Endodermal cell (in vitro differentiated cells): Measurements from ENCODE around the gene R3HCC1L. TPM values are rescaled to one million over a fixed set of nuclear protein-coding genes. Genes with fewer than 3 reads are reported as not detected.

Experiments used
- DNase-seq: peaks from one replicate; pipeline ENCODE4 v3.0.0-alpha.2; 2017
- H3K27ac ChIP-seq: 2 replicates; pipeline ENCODE4 v1.5.1; 2013; ENCODE audit warnings: mild to moderate bottlenecking, low read depth, low read length, moderate library complexity
- H3K27me3 ChIP-seq: 2 replicates; pipeline ENCODE4 v1.6.1; 2013; ENCODE audit warnings: mild to moderate bottlenecking, low read length, moderate library complexity; ENCODE audit not compliant: insufficient read depth, control insufficient read depth, poor library complexity, severe bottlenecking
- H3K36me3 ChIP-seq: 2 replicates; pipeline ENCODE4 v1.7.0; 2013; ENCODE audit warnings: mild to moderate bottlenecking, low read length, moderate library complexity; ENCODE audit not compliant: control insufficient read depth, insufficient read depth
- H3K4me1 ChIP-seq: one replicate; pipeline ENCODE4 v1.7.0; 2013; ENCODE audit warnings: low read length; ENCODE audit not compliant: control insufficient read depth, insufficient read depth
- H3K4me3 ChIP-seq: 2 replicates; pipeline ENCODE4 v1.5.1; 2013; ENCODE audit warnings: mild to moderate bottlenecking, low read length, moderate library complexity
- H3K9ac ChIP-seq: 2 replicates; pipeline ENCODE4 v1.6.1; 2013; ENCODE audit warnings: mild to moderate bottlenecking, low read length, moderate library complexity; ENCODE audit not compliant: poor library complexity, severe bottlenecking; ENCODE audit errors: extremely low read depth
- H3K9me3 ChIP-seq: 2 replicates; pipeline ENCODE4 v1.6.1; 2013; ENCODE audit warnings: mild to moderate bottlenecking, low read length, moderate library complexity; ENCODE audit not compliant: control insufficient read depth
- H3K27ac Mint-ChIP-seq: 2 replicates; pipeline ENCODE4 v1.8.0; 2020; ENCODE audit warnings: mixed read lengths
- H3K27me3 Mint-ChIP-seq: 2 replicates; pipeline ENCODE4 v1.8.0; 2021; ENCODE audit warnings: mild to moderate bottlenecking, mixed read lengths; ENCODE audit not compliant: insufficient read depth
- H3K36me3 Mint-ChIP-seq: 2 replicates; pipeline ENCODE4 v1.8.0; 2020; ENCODE audit warnings: low read depth, mixed read lengths
- H3K4me1 Mint-ChIP-seq: 2 replicates; pipeline ENCODE4 v1.8.0; 2020; ENCODE audit warnings: mixed read lengths
- H3K4me3 Mint-ChIP-seq: 2 replicates; pipeline ENCODE4 v1.8.0; 2020; ENCODE audit warnings: mild to moderate bottlenecking, moderate library complexity, mixed read lengths
- H3K9me3 Mint-ChIP-seq: 2 replicates; pipeline ENCODE4 v1.8.0; 2020; ENCODE audit warnings: mild to moderate bottlenecking, mixed read lengths
- CTCF ChIP-seq: fragments of 200-600 bp; sonication (generic); conservative IDR thresholded peaks from 2 replicates; pipeline ENCODE4 v1.5.0; 2021; ENCODE audit warnings: antibody characterized with exemption, mild to moderate bottlenecking
- WGBS, 2 experiments: methylation state at CpG; one replicate each; pipeline versions ENCODE4 v1.1.5 to v1.1.7; 2013; ENCODE audit warnings: missing lambda C conversion rate in 2 of 2, mixed read lengths in 1 of 2; ENCODE audit not compliant: insufficient coverage in 1 of 2, insufficient read length in 1 of 2; 5-methylcytosine and 5-hydroxymethylcytosine counted together
- total RNA-seq, 2 donors: library from RNA; stranded (reverse); fragmentation: NEBNext Ultra II Directional in 1 of 2; extraction: Animal tissue kit (Norgen Biotek cat#: 25700) in 1 of 2; gene quantifications; 2 replicates in 1 of 2; 3 replicates in 1 of 2; pipeline ENCODE4 v1.2.1, GENCODE V29; 2021

Gene R3HCC1L
- total RNA-seq, 2 donors from 2014 or later, result 16.1 to 18.1 TPM

GRCh38 chr10:98255146-98255877, 120.9 kb downstream of the R3HCC1L start:
- Mint-ChIP-seq H3K27ac (no peak overlapping the region), H3K4me1 (peaks cover 5% of the 10 kb centered on the region), H3K9me3 (no peaks in the 10 kb centered on the region), H3K27me3 (no peaks in the 10 kb centered on the region), H3K36me3 (no peaks in the 10 kb centered on the region), H3K4me3 (no peak overlapping the region)
- Histone ChIP-seq H3K36me3 (no peaks in the 10 kb centered on the region), H3K9me3 (no peaks in the 10 kb centered on the region), H3K27ac (no peak overlapping the region), H3K9ac (no peak overlapping the region), H3K4me3 (no peak overlapping the region), H3K27me3 (no peaks in the 10 kb centered on the region), H3K4me1 (peaks cover 10% of the 10 kb centered on the region)
- no peak for TF ChIP-seq CTCF
- 95 to 96% methylated on average over 13 to 17 of the region's 17 CpGs for WGBS, 2 experiments
- DNase-seq, result peak; percentile 43

DNA sequence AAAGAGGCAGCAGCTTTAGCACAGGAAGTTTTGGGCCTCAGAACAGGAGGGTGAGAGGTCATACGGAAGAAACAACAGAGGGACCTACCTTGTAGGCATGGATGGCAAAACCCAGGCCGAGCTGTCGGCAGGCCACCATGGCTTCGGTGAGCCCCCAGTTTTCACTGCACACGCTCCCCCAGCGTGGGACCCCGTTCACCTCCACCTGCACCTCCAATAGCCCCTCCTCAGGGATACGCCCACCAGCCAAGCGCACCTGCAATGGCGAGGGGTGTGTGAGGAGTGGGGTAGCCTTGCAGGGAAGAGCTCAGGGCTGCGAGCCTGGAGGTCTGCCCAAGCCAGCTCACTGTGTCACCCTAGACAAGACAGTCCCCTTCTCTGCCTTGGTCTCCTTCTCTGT, 122.2 kb downstream of the R3HCC1L start:
- Histone ChIP-seq H3K4me3 (no peak overlapping the region), H3K4me1 (peaks cover 6% of the 10 kb centered on the region), H3K9ac (no peak overlapping the region), H3K9me3 (no peaks in the 10 kb centered on the region), H3K27ac (no peak overlapping the region), H3K36me3 (no peaks in the 10 kb centered on the region), H3K27me3 (no peaks in the 10 kb centered on the region)
- Mint-ChIP-seq H3K27me3 (no peaks in the 10 kb centered on the region), H3K36me3 (no peaks in the 10 kb centered on the region), H3K27ac (no peak overlapping the region), H3K4me3 (no peak overlapping the region), H3K4me1 (peaks cover 4% of the 10 kb centered on the region), H3K9me3 (no peaks in the 10 kb centered on the region)
- TF ChIP-seq CTCF, result no peak
- DNase-seq, result no peak
- 95 to 100% methylated on average over 1 to 11 of the region's 11 CpGs for WGBS, 2 experiments

DNA sequence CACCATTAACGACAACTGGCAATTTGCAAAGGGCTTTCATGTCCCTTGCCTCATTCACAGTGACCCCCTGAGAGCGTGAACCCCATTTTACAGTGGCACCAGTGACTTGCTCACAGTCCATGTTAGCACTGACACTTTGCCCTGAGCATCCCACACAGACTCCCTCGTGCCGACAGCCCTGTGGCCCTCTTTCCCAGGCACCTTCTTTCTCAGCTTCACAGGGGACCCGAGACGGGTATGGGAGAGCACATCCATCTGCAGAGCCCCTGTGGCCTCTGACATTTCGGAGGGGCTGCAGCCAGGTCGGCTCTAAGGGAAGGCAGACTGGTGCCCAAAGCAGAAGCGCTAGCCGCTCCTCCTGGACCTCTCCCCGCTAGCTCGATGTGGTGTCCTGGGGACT, 122.7 kb downstream of the R3HCC1L start:
- DNase-seq, result no peak
- WGBS, 2 experiments, result 92 to 93% methylated on average over 10 to 12 of the region's 12 CpGs

More for the DNA sequence above, 122.7 kb downstream of the R3HCC1L start:
- Histone ChIP-seq H3K27me3 (no peaks in the 10 kb centered on the region), H3K4me1 (peaks cover 6% of the 10 kb centered on the region), H3K9me3 (no peaks in the 10 kb centered on the region), H3K27ac (no peak overlapping the region), H3K4me3 (no peak overlapping the region), H3K9ac (no peak overlapping the region), H3K36me3 (no peaks in the 10 kb centered on the region)
- H3K27ac Mint-ChIP-seq, result peak overlapping the region; percentile 64
- H3K9me3 Mint-ChIP-seq, result no peaks in the 10 kb centered on the region
- H3K4me1 Mint-ChIP-seq, result peaks cover 2% of the 10 kb centered on the region
- no peak for TF ChIP-seq CTCF
- no peak overlapping the region for H3K4me3 Mint-ChIP-seq
- H3K36me3 Mint-ChIP-seq, result no peaks in the 10 kb centered on the region
- H3K27me3 Mint-ChIP-seq, result no peaks in the 10 kb centered on the region
